Fibroblast of mammary gland (primary cell): Measurements from ENCODE around the gene EXOC3L4.
A peak's percentile ranks its signal among the peaks of the same experiment; 100 is the strongest.

Experiments used
- DNase-seq: peaks from one replicate; pipeline ENCODE4 v3.0.0-alpha.2; 2010; ENCODE audit warnings: low read depth
- H3K4me3 ChIP-seq: 2 replicates; pipeline ENCODE4 v1.5.1; 2011; ENCODE audit warnings: low read depth, mild to moderate bottlenecking, low read length, moderate library complexity; ENCODE audit not compliant: control insufficient read depth
- TF ChIP-seq, protein P1 (sequence below): conservative IDR thresholded peaks from 2 replicates; pipeline ENCODE4 v1.5.1; 2011; ENCODE audit warnings: low read depth, low read length, inconsistent platforms; ENCODE audit not compliant: control insufficient read depth, insufficient read depth

Gene EXOC3L4

GRCh38 chr14:103078420-103078749 lies 16.1 kb upstream of the EXOC3L4 start:
- peak; percentile 79 for DNase-seq

GRCh38 chr14:103078860-103079587 lies 15.5 kb upstream of the EXOC3L4 start:
- H3K4me3 ChIP-seq, result no peak overlapping the region
- no peak for DNase-seq
- TF ChIP-seq, protein P1, sequence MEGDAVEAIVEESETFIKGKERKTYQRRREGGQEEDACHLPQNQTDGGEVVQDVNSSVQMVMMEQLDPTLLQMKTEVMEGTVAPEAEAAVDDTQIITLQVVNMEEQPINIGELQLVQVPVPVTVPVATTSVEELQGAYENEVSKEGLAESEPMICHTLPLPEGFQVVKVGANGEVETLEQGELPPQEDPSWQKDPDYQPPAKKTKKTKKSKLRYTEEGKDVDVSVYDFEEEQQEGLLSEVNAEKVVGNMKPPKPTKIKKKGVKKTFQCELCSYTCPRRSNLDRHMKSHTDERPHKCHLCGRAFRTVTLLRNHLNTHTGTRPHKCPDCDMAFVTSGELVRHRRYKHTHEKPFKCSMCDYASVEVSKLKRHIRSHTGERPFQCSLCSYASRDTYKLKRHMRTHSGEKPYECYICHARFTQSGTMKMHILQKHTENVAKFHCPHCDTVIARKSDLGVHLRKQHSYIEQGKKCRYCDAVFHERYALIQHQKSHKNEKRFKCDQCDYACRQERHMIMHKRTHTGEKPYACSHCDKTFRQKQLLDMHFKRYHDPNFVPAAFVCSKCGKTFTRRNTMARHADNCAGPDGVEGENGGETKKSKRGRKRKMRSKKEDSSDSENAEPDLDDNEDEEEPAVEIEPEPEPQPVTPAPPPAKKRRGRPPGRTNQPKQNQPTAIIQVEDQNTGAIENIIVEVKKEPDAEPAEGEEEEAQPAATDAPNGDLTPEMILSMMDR, result no peak

More at GRCh38 chr14:103078420-103078749, 16.1 kb upstream of the EXOC3L4 start:
- TF ChIP-seq, protein P1, result peak; percentile 82
- no peak overlapping the region for H3K4me3 ChIP-seq

- H3K4me3 ChIP-seq, result no peak overlapping the region
- no peak for DNase-seq
- TF ChIP-seq, protein P1, result no peak
Measured at GRCh38 chr14:103081951-103082350, 12.6 kb upstream of the EXOC3L4 start.

DNA sequence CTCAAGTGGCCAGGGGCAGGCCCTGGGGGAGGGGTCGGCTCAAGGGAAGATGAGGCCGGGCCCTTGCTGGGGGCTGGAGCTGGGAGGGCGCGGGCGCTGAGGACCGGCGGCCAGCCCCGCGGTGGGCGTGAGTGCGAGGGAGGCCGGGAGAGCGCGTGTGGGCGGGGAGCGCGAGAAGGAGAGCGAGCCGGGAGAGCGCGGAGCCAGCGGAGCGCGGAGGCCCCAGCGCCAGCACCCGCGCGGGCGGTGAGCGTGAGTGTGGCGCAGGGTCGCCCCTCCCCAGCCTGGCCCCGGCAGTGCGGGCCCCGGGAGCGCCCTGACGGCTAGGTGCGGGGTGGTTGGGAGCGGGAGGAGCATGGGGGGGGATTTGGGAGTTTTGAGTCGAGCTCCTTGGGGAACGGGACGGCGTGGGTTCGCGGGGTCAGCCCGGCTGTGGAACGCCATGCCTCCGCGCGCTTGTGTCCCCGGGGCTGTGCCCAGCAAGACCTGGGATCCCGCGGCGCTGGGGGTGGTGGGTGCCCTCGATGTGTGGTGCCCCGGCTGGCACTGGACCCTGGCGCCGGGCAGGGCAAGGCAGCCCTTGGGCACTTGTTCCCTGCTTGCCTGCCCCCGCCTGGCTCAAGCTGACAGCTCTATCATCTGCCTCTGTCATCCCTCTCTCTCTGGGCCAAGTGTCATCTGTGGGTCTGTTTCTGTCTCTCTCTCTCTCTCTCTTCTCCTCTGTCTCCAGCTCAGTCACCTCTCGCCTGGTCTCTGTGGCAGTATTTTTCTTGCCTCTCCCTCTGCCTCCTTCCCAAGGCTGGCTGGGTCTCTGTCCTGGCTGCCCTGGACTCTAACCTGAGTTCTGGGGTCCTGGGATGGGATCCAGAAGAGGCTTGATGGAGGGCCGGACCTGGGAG lies 10.3 kb upstream of the EXOC3L4 start, which contains the start of gene LBHD2:
LBHD2 (plus strand) TSS at position 190 of the 899 bp plus-strand sequence. CDS start 1,803 bp downstream, outside the sequence.
- no peak within 1 kb of the TSS for H3K4me3 ChIP-seq
- no peak for DNase-seq
- TF ChIP-seq, protein P1, result no peak

DNA sequence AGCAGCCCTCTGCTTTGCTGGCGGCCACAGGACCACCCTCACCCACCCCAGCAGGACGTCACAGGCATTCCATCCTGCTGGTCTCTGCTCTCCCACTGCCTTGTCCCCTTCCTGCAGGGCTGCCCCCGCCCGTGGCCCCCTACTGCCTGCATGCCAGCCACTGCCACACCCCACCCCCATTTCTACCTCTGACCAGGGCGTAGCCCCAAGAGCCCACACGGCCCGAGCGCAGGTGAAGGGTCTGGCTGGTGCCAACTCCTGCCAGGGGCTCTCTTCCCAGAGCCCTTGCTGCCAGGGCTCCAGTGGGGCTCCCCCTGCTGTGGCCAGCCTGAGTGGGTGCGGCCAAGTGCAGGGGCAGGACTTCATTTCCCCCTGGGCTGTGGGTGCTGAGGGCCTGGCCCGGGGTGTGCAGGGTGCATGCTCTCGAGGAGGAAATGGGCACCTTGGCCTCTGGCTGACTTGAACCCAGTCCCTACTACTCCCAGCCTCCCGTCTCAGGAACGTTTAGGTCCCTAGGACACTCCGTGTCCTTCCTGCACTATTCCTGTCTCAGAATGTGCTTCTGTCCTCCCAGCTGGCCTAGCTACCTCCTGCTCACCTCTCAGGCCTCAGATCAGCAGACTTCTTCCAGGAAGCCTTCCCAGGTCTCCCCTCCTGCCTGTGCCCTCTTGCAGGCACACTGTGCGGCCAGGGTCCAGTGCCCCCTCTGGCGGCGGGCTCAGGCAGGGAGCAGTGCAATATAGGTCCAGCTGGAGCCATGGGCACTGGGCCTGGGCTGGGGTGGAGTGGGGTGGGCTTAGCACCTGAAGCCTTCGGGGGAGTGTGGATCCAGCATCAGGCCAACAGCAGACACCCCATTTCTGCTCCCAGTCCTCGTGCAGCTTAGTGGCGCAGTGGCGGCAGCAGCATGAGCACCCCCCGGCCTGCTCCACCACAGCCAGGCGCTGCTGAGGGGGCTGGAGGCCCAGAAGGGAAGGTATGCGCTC lies 9.1 kb upstream of the EXOC3L4 start:
- TF ChIP-seq, protein P1, result peak; percentile 18
- no peak overlapping the region for H3K4me3 ChIP-seq
- DNase-seq, result no peak
